ENCODE results near the gene TPT1. TPM values are rescaled to one million over a fixed set of nuclear protein-coding genes. Genes with fewer than 3 reads are reported as not detected.

The TPT1 gene
- total RNA-seq, 1 donor from 2014 or later, result 1,641 TPM

- no peak for DNase-seq (ENCODE audit: low read depth)
- TF ChIP-seq CTCF (conservative IDR thresholded peaks at IDR 0.05; ENCODE audit: low read depth, low read length), result no peak
- no peak overlapping the region for H3K4me3 ChIP-seq (ENCODE audit: low read depth, low read length)
Measured at GRCh38 chr13:45331692-45332035, 9.3 kb downstream of the TPT1 start.

GRCh38 chr13:45331123-45331619 lies 9.8 kb downstream of the TPT1 start:
- no peak for TF ChIP-seq CTCF (conservative IDR thresholded peaks at IDR 0.05; ENCODE audit: low read depth, low read length)
- no peak for DNase-seq (ENCODE audit: low read depth)
- no peak overlapping the region for H3K4me3 ChIP-seq (ENCODE audit: low read depth, low read length)

- no peak for TF ChIP-seq CTCF (conservative IDR thresholded peaks at IDR 0.05; ENCODE audit: low read depth, low read length)
- H3K4me3 ChIP-seq (ENCODE audit: low read depth, low read length), result no peak overlapping the region
- DNase-seq (ENCODE audit: low read depth), result no peak
Measured at GRCh38 chr13:45328661-45329111, 12.3 kb downstream of the TPT1 start.

GRCh38 chr13:45327253-45327955 lies 13.6 kb downstream of the TPT1 start:
- no peak for TF ChIP-seq CTCF (conservative IDR thresholded peaks at IDR 0.05; ENCODE audit: low read depth, low read length)
- no peak overlapping the region for H3K4me3 ChIP-seq (ENCODE audit: low read depth, low read length)
- DNase-seq (ENCODE audit: low read depth), result no peak

GRCh38 chr13:45325806-45326205 lies 15.2 kb downstream of the TPT1 start:
- no peak for DNase-seq (ENCODE audit: low read depth)

GRCh38 chr13:45320876-45321629 lies 19.9 kb downstream of the TPT1 start:
- no peak for TF ChIP-seq CTCF (conservative IDR thresholded peaks at IDR 0.05; ENCODE audit: low read depth, low read length)
- no peak overlapping the region for H3K4me3 ChIP-seq (ENCODE audit: low read depth, low read length)
- DNase-seq (ENCODE audit: low read depth), result no peak

More at GRCh38 chr13:45325806-45326205, 15.2 kb downstream of the TPT1 start:
- H3K4me3 ChIP-seq (ENCODE audit: low read depth, low read length), result no peak overlapping the region
- TF ChIP-seq CTCF (conservative IDR thresholded peaks at IDR 0.05; ENCODE audit: low read depth, low read length), result no peak

All from epithelial cell of proximal tubule (primary cell).